Activated CD8-positive, alpha-beta memory T cell treated with anti-CD3 and anti-CD28 coated beads for 36 hours (primary cell): ENCODE data around the gene RAB34. TPM values are rescaled to one million over a fixed set of nuclear protein-coding genes. Genes with fewer than 3 reads are reported as not detected.

ENCODE experiments used
- CTCF ChIA-PET: fragments of 350-600 bp; sonication (Branson Sonifier 250); formaldehyde crosslinking; loops from one replicate; lab custom pipeline; 2021; ENCODE audit warnings: antibody characterized with exemption; lab: Charles Lee
- POLR2A ChIA-PET: fragments of 350-600 bp; sonication (Branson Sonifier 250); formaldehyde crosslinking; loops from one replicate; lab custom pipeline; 2021; ENCODE audit warnings: antibody characterized with exemption; lab: Charles Lee
- total RNA-seq, 2 experiments: library from RNA; stranded (reverse); gene quantifications; one replicate each; pipeline ENCODE4 v1.2.3, GENCODE V29; 2021

RAB34 gene
- 10 to 100 TPM in 1 of 2 experiments, 1 to 10 TPM in 1; 8.5 to 11.7 TPM for total RNA-seq

GRCh38 chr17:28717578-28718332 is at the start of gene RAB34:
Gene RAB34, minus strand, starts transcription at chr17:28717868. Its CDS starts 602 bp downstream, at chr17:28717266.
- ChIA-PET POLR2A (no interaction called here), CTCF (no interaction called here)

- CTCF ChIA-PET = interaction anchor here (0.5 to 6.3 kb wide), 11 partner anchors 7 to 489 kb away, joined by 3 to 72 read pairs (median 7); partner anchors contain the start of genes NEK8 and TLCD1
Observed at GRCh38 chr17:28765038-28765437, 47.4 kb upstream of the RAB34 start.

GRCh38 chr17:28763804-28764266 is 46.2 kb upstream of the RAB34 start:
- ChIA-PET CTCF (interaction anchor here (0.7 to 6.3 kb wide), 42 partner anchors 8 to 348 kb away, joined by 3 to 72 read pairs (median 5); partner anchors contain the start of genes DHRS13, FAM222B, NEK8 and PIPOX), POLR2A (interaction anchor here (0.5 to 0.6 kb wide), 3 partner anchors 24 to 83 kb away, joined by 3 to 4 read pairs (median 3); no protein-coding TSS in a partner anchor)

More at GRCh38 chr17:28765038-28765437, 47.4 kb upstream of the RAB34 start:
- POLR2A ChIA-PET = interaction anchor here (1.0 kb wide), 1 partner anchor 136 kb away, joined by 3 read pairs; no protein-coding TSS in a partner anchor

GRCh38 chr17:28763137-28763799 is 45.6 kb upstream of the RAB34 start:
- POLR2A ChIA-PET = interaction anchor here (0.5 kb wide), 2 partner anchors 24 to 41 kb away, joined by 3 to 4 read pairs; no protein-coding TSS in a partner anchor
- CTCF ChIA-PET = interaction anchor here (0.7 to 6.3 kb wide), 42 partner anchors 9 to 349 kb away, joined by 3 to 72 read pairs (median 5); partner anchors contain the start of genes DHRS13, FAM222B, NEK8 and PIPOX

- ChIA-PET CTCF (interaction anchor here (1.1 to 6.3 kb wide), 3 partner anchors 10 to 34 kb away, joined by 3 to 72 read pairs (median 4); partner anchors contain the start of genes NEK8 and TLCD1), POLR2A (no interaction called here)
Observed at GRCh38 chr17:28760601-28761562, 43.2 kb upstream of the RAB34 start.

GRCh38 chr17:28759256-28759865 is 41.7 kb upstream of the RAB34 start:
- POLR2A ChIA-PET = no interaction called here
- CTCF ChIA-PET = no interaction called here

- CTCF ChIA-PET = interaction anchor here (1.0 to 2.3 kb wide), 2 partner anchors 9 to 32 kb away, joined by 3 to 10 read pairs; partner anchors contain the start of gene TLCD1
- POLR2A ChIA-PET = no interaction called here
Observed at GRCh38 chr17:28758411-28759121, 40.9 kb upstream of the RAB34 start.

- ChIA-PET CTCF (interaction anchor here (1.5 to 2.3 kb wide), 2 partner anchors 16 to 29 kb away, joined by 3 to 10 read pairs; partner anchors contain the start of gene TLCD1), POLR2A (no interaction called here)
Observed at GRCh38 chr17:28756049-28756804, 38.6 kb upstream of the RAB34 start.

GRCh38 chr17:28755486-28755885 is 37.8 kb upstream of the RAB34 start:
- ChIA-PET CTCF (interaction anchor here (1.3 kb wide), 1 partner anchor 8 kb away, joined by 9 read pairs; no protein-coding TSS in a partner anchor), POLR2A (no interaction called here)

GRCh38 chr17:28751600-28752366 is 34.1 kb upstream of the RAB34 start:
- ChIA-PET CTCF (interaction anchor here (0.7 to 14.9 kb wide), 9 partner anchors 10 to 201 kb away, joined by 3 to 286 read pairs (median 5); partner anchors contain the start of genes NEK8 and TLCD1), POLR2A (interaction anchor here (0.7 to 10.4 kb wide), 6 partner anchors 8 to 161 kb away, joined by 3 to 102 read pairs (median 4); partner anchors contain the start of genes NEK8 and TLCD1)

GRCh38 chr17:28750178-28751047 is 32.7 kb upstream of the RAB34 start:
- ChIA-PET CTCF (interaction anchor here (0.6 to 14.9 kb wide), 19 partner anchors 8 to 351 kb away, joined by 3 to 286 read pairs (median 3); partner anchors contain the start of genes NEK8 and TLCD1), POLR2A (interaction anchor here (0.7 to 10.4 kb wide), 2 partner anchors 24 to 38 kb away, joined by 3 to 102 read pairs; partner anchors contain the start of genes NEK8 and TLCD1)

GRCh38 chr17:28749516-28750177 is 32.0 kb upstream of the RAB34 start:
- ChIA-PET CTCF (interaction anchor here (0.8 to 14.9 kb wide), 11 partner anchors 8 to 199 kb away, joined by 3 to 286 read pairs (median 3); partner anchors contain the start of genes NEK8 and TLCD1), POLR2A (interaction anchor here (10.4 kb wide), 1 partner anchor 23 kb away, joined by 102 read pairs; the partner anchor contains the start of genes NEK8 and TLCD1)

- ChIA-PET POLR2A (interaction anchor here (1.1 to 10.4 kb wide), 2 partner anchors 22 to 29 kb away, joined by 4 to 102 read pairs; partner anchors contain the start of genes NEK8, RPL23A and TLCD1), CTCF (interaction anchor here (0.8 to 14.9 kb wide), 6 partner anchors 8 to 200 kb away, joined by 3 to 286 read pairs (median 4); partner anchors contain the start of genes NEK8 and TLCD1)
Observed at GRCh38 chr17:28748852-28749515, 31.3 kb upstream of the RAB34 start.
